K562 (cell line): ENCODE measurements around the gene PODXL2. TPM values are rescaled to one million over a fixed set of nuclear protein-coding genes. Genes with fewer than 3 reads are reported as not detected.
A peak's percentile ranks its signal among the peaks of the same experiment; 100 is the strongest.

Experiments
- ATAC-seq: fragments of 200-7000 bp; cut with Tn5 transposase; 3 replicates; pipeline ENCODE4 v1.9.1; 2020; ENCODE audit warnings: moderate library complexity
- BruUV-seq: library from RNA; stranded (reverse); fragments of 400-500 nt; replicated peaks from 2 replicates; lab custom pipeline; 2021; lab: Mats Ljungman, UMichigan
- CTCF ChIA-PET: fragments of 300-600 bp; formaldehyde crosslinking; extraction: SDS; loops from one replicate; lab custom pipeline; 2021; ENCODE audit warnings: low intra/inter-chr PET ratio; lab: Yijun Ruan, JAX
- POLR2A ChIA-PET: fragments of 300-600, 350-650 bp; sonication (Branson Sonifier 250); formaldehyde crosslinking; extraction: SDS; loops from one replicate; lab custom pipeline; 2021; ENCODE audit warnings: antibody characterized with exemption, inconsistent platforms; lab: Yijun Ruan, JAX
- DNase-seq, 4 experiments: peaks; one replicate each; pipeline versions ENCODE4 v3.0.0 to v3.0.0-alpha.2; 2011 to 2018; ENCODE audit warnings: low spot score in 3 of 4, mixed read lengths in 3 of 4; ENCODE audit errors: extremely low read depth in 1 of 4
- FAIRE-seq: peaks from 2 replicates; lab custom pipeline; 2011; peaks lifted over from hg19 to GRCh38; lab: Jason Lieb, UNC
- H2AFZ ChIP-seq: 2 replicates; pipeline ENCODE4 v1.6.0; 2011; ENCODE audit warnings: low read depth, low read length, control low read depth, inconsistent platforms
- H3K27ac ChIP-seq: fragments of 200-600 bp; 3 replicates; pipeline ENCODE4 v1.8.0; 2011; ENCODE audit warnings: low read depth, mild to moderate bottlenecking, control low read depth, inconsistent platforms, low read length, moderate library complexity, mixed read lengths; ENCODE audit errors: extremely low read depth
- H3K27me3 ChIP-seq, 2 experiments: fragments of 300-600 bp in 1 of 2; 2 replicates in 1 of 2; 3 replicates in 1 of 2; pipeline versions ENCODE4 v1.6.0 to v1.8.0; 2011; ENCODE audit warnings: inconsistent platforms in 2 of 2, low read length in 2 of 2, mild to moderate bottlenecking in 1 of 2, mixed read lengths in 1 of 2, moderate library complexity in 1 of 2; ENCODE audit not compliant: control insufficient read depth in 2 of 2, insufficient read depth in 2 of 2
- H3K36me3 ChIP-seq: fragments of 300-600 bp; 3 replicates; pipeline ENCODE4 v1.8.0; 2011; ENCODE audit warnings: mild to moderate bottlenecking, low read length, inconsistent platforms; ENCODE audit not compliant: control insufficient read depth, insufficient read depth
- H3K4me1 ChIP-seq, 2 experiments: fragments of 200-600 bp in 1 of 2; replicated peaks in 1 of 2; 2 replicates in 1 of 2; 3 replicates in 1 of 2; pipeline versions ENCODE4 v1.5.1 to v1.8.0; 2011; ENCODE audit warnings: inconsistent platforms in 2 of 2, low read length in 2 of 2, mild to moderate bottlenecking in 1 of 2, mixed read lengths in 1 of 2, moderate library complexity in 1 of 2; ENCODE audit not compliant: control insufficient read depth in 2 of 2, insufficient read depth in 2 of 2
- H3K4me2 ChIP-seq: 2 replicates; pipeline ENCODE4 v1.6.1; 2011; ENCODE audit warnings: low read length, control low read depth, inconsistent platforms, mixed read lengths; ENCODE audit not compliant: insufficient read depth
- H3K4me3 ChIP-seq: fragments of 200-600 bp; sonication (generic), shearing (Covaris generic); 2 replicates; pipeline ENCODE4 v1.5.1; 2016; ENCODE audit warnings: control low read depth, inconsistent platforms
- H3K79me2 ChIP-seq: fragments of 200-600 bp; 3 replicates; pipeline ENCODE4 v1.8.0; 2011; ENCODE audit warnings: low read length, inconsistent platforms; ENCODE audit not compliant: control insufficient read depth, insufficient read depth
- H3K9ac ChIP-seq, 2 experiments: 2 replicates each; pipeline versions ENCODE4 v1.6.0 to v1.6.1; 2011; ENCODE audit warnings: low read depth in 2 of 2, low read length in 2 of 2, control low read depth in 1 of 2, inconsistent platforms in 1 of 2, mild to moderate bottlenecking in 1 of 2, mixed read lengths in 1 of 2; ENCODE audit not compliant: insufficient read depth in 1 of 2
- H3K9me1 ChIP-seq: one replicate; pipeline ENCODE4 v1.6.0; 2011; ENCODE audit warnings: inconsistent platforms, mild to moderate bottlenecking, low read length, moderate library complexity; ENCODE audit not compliant: control insufficient read depth, insufficient read depth
- H3K9me3 ChIP-seq: replicated peaks from 2 replicates; pipeline ENCODE4 v1.5.1; 2011; ENCODE audit warnings: low read depth, low read length, inconsistent platforms; ENCODE audit not compliant: control insufficient read depth, insufficient read depth
- H4K20me1 ChIP-seq: replicated peaks from 2 replicates; pipeline ENCODE4 v1.6.1; 2011; ENCODE audit warnings: low read length, inconsistent platforms, mixed read lengths; ENCODE audit not compliant: control insufficient read depth, insufficient read depth
- ARID4B ChIP-seq: sonication (generic); formaldehyde crosslinking; IDR thresholded peaks from 2 replicates; pipeline ENCODE4 v1.8.0; 2022; ENCODE audit warnings: mild to moderate bottlenecking, missing genetic modification reagents
- ATF4 ChIP-seq: fragments of 450-650 bp; formaldehyde crosslinking; IDR thresholded peaks from 2 replicates; pipeline ENCODE4 v1.4.0; 2022; ENCODE audit warnings: mild to moderate bottlenecking, moderate library complexity
- BRF1 ChIP-seq: IDR thresholded peaks from 3 replicates; pipeline ENCODE4 v1.6.1; 2011; ENCODE audit warnings: borderline replicate concordance, mild to moderate bottlenecking; ENCODE audit not compliant: insufficient read length; ENCODE audit errors: extremely low read depth
- CCNT2 ChIP-seq: IDR thresholded peaks from 2 replicates; pipeline ENCODE4 v1.6.1; 2011; ENCODE audit warnings: borderline replicate concordance, low read depth, mild to moderate bottlenecking, moderate library complexity, mixed read lengths, low read length; ENCODE audit not compliant: insufficient read length; ENCODE audit errors: extremely low read depth
- CGGBP1 ChIP-seq: fragments of 250-450 bp; sonication (Bioruptor Pico); IDR thresholded peaks from 2 replicates; pipeline ENCODE4 v1.9.0; 2021; ENCODE audit warnings: mild to moderate bottlenecking
- DMBX1 ChIP-seq: fragments of 250-450 bp; sonication (Bioruptor Pico); IDR thresholded peaks from 2 replicates; pipeline ENCODE4 v1.8.0; 2022; ENCODE audit warnings: inconsistent platforms, mild to moderate bottlenecking, moderate library complexity, borderline replicate concordance
- DNMT1 ChIP-seq: fragments of 450-650 bp; IDR thresholded peaks from 2 replicates; pipeline ENCODE4 v1.6.1; 2016; ENCODE audit warnings: antibody characterized with exemption, mild to moderate bottlenecking
- EP400 ChIP-seq: fragments of 450-650 bp; IDR thresholded peaks from 2 replicates; pipeline ENCODE4 v1.6.1; 2017; ENCODE audit warnings: antibody characterized with exemption, mild to moderate bottlenecking, moderate library complexity
- ESRRB ChIP-seq: fragments of 250-450 bp; sonication (Bioruptor Pico); IDR thresholded peaks from 2 replicates; pipeline ENCODE4 v1.5.0; 2020; ENCODE audit warnings: mild to moderate bottlenecking, moderate library complexity, borderline replicate concordance
- FIP1L1 ChIP-seq: fragments of 200-400 bp; formaldehyde crosslinking; IDR thresholded peaks from 2 replicates; pipeline ENCODE4 v1.6.1; 2018; ENCODE audit warnings: mild to moderate bottlenecking, low read depth, low read length; ENCODE audit not compliant: poor library complexity, severe bottlenecking
- MCM5 ChIP-seq: fragments of 450-650 bp; IDR thresholded peaks from 2 replicates; pipeline ENCODE4 v1.6.1; 2016; ENCODE audit warnings: low read depth
- RBM22 ChIP-seq: fragments of 200-400 bp; formaldehyde crosslinking; IDR thresholded peaks from 2 replicates; pipeline ENCODE4 v1.6.1; 2018; ENCODE audit warnings: low read length, low read depth; ENCODE audit not compliant: poor library complexity, severe bottlenecking
- RBM25 ChIP-seq: fragments of 200-400 bp; formaldehyde crosslinking; IDR thresholded peaks from 2 replicates; pipeline ENCODE4 v1.6.1; 2018; ENCODE audit warnings: low read length, low read depth, moderate library complexity; ENCODE audit not compliant: severe bottlenecking
- ZNF316 ChIP-seq: fragments of 450-650 bp; IDR thresholded peaks from 2 replicates; pipeline ENCODE4 v1.6.1; 2016
- ZNF764 ChIP-seq: fragments of 250-450 bp; sonication (Bioruptor Pico); IDR thresholded peaks from 2 replicates; pipeline ENCODE4 v1.4.0; 2020; ENCODE audit warnings: low read depth, mild to moderate bottlenecking, moderate library complexity
- WGBS: fragments of 100-300 bp; shearing (Covaris generic); methylation state at CpG from one replicate; pipeline ENCODE4 v1.1.6; 2016; ENCODE audit warnings: low coverage, mixed read lengths; ENCODE audit not compliant: insufficient coverage; ENCODE audit errors: missing lambda C conversion rate; 5-methylcytosine and 5-hydroxymethylcytosine counted together
- in situ Hi-C: fragments of 300-500 bp; cut with MboI; formaldehyde crosslinking; loops from 4 replicates; pipeline ENCODE4 v1.15.0; 2018; ENCODE audit warnings: inconsistent platforms, mixed read lengths
- intact Hi-C: fragments of 100-400 bp; cut with micrococcal nuclease; formaldehyde crosslinking; loops from 2 replicates; pipeline ENCODE4 v1.14.2; 2022
- polyA plus RNA-seq, 8 experiments: library from polyadenylated mRNA; depleted of rRNA in 4 of 8; stranded (reverse) in 5 of 8; unstranded in 3 of 8; fragments of >200 nt; fragmentation: Nextera tagmentation in 2 of 8; fragmentation: Illumina TruSeq in 1 of 8; extraction: Ambion mirVana in 2 of 8; extraction: Trizol in 1 of 8; gene quantifications; 2 replicates each; pipeline versions ENCODE4 v1.2.1 to v1.2.3, GENCODE V29; 2011 to 2014; ENCODE audit warnings: inconsistent platforms in 1 of 8, missing spikeins in 1 of 8
- total RNA-seq, 7 experiments: library from RNA; depleted of rRNA in 6 of 7; stranded (reverse); fragments of >200 nt in 6 of 7; fragmentation: Illumina TruSeq in 2 of 7; extraction: Trizol in 2 of 7; gene quantifications; 2 replicates each; pipeline versions ENCODE4 v1.2.1 to v1.2.3, GENCODE V29; 2011 to 2021; ENCODE audit warnings: low replicate concordance in 1 of 7

The PODXL2 gene
- total and polyA plus RNA-seq, 9 of the 15 experiments (the other 6 are each of a cell fraction or from before 2014, with no cell fraction given) = 0.03 to 52.5 (median 21.9) TPM

GRCh38 chr3:127673191-127674100, 44.5 kb downstream of the PODXL2 start:
- DNase-seq = peak; percentile 29 to 54 (median 45)
- TF ChIP-seq DMBX1 (CRISPR knock-in tag) (no peak), CCNT2 (peak; percentile 8), ARID4B (no peak), ESRRB (CRISPR knock-in tag) (no peak), RBM25 (peak; percentile 16), RBM22 (peak; percentile 89), EP400 (no peak), ZNF316 (0 out of 2 replicates have a peak, but pooled peaks have one; percentile 25), ZNF764 (no peak), BRF1 (no peak), MCM5 (no peak), ATF4 (no peak), CGGBP1 (no peak), DNMT1 (no peak), FIP1L1 (peak; percentile 7)

More at GRCh38 chr3:127673191-127674100, 44.5 kb downstream of the PODXL2 start:
- peak overlapping the region; percentile 69 for H3K4me3 ChIP-seq
- ATAC-seq (peak; percentile 67), FAIRE-seq (no peak)
- no peak overlapping the region for H3K27ac ChIP-seq
- in situ Hi-C loops = no loop called here
- WGBS = 35% methylated on average over 11 of the region's 51 CpGs
- no peaks in the 10 kb centered on the region for H3K27me3 ChIP-seq
- H3K9me1 ChIP-seq = no peaks in the 10 kb centered on the region
- BruUV-seq = no TSS peak
- no peaks in the 10 kb centered on the region for H3K79me2 ChIP-seq
- intact Hi-C loops = no loop called here
- H3K9ac ChIP-seq = peak overlapping the region; percentile 44 to 87; a peak in 3 of 4 replicates
- H4K20me1 ChIP-seq = 0 out of 2 replicates have a peak, but pooled peaks cover 4% of the 10 kb centered on the region
- CTCF ChIA-PET = no interaction called here
- H3K36me3 ChIP-seq = no peaks in the 10 kb centered on the region
- H3K9me3 ChIP-seq = no peaks in the 10 kb centered on the region
- peak overlapping the region; percentile 70 for H3K4me2 ChIP-seq
- peak overlapping the region; percentile 66; the same call in 1 of the 2 replicates for H2AFZ ChIP-seq
- POLR2A ChIA-PET = interaction anchor here (0.6 kb wide), 1 partner anchor 144 kb away, joined by 3 read pairs; no protein-coding TSS in a partner anchor
- H3K4me1 ChIP-seq = peaks cover 0 to 41% of the 10 kb centered on the region in 2 experiments; a peak in 2 of 5 replicates
